ENCODE measurements around the gene GCC2.

DNA sequence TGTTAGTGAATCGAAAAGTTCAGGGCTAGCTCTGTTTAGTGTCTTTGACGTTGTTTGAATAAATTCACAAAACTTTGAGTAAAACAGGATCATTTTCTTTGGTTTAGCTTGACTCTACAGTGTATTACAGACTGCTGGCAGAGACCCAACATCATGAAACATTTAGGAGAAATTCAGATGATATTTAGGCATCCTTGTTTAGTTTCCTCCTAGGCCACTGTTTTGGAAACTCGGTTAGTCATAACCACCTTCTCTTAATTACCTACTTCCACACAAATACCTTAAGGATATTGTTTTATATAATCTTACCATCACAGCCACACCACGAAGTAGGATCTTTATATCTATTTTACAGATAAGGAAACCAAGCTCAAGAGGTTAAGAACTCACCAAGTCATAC, 93.1 kb downstream of the GCC2 start:
- TF ChIP-seq, protein P1, sequence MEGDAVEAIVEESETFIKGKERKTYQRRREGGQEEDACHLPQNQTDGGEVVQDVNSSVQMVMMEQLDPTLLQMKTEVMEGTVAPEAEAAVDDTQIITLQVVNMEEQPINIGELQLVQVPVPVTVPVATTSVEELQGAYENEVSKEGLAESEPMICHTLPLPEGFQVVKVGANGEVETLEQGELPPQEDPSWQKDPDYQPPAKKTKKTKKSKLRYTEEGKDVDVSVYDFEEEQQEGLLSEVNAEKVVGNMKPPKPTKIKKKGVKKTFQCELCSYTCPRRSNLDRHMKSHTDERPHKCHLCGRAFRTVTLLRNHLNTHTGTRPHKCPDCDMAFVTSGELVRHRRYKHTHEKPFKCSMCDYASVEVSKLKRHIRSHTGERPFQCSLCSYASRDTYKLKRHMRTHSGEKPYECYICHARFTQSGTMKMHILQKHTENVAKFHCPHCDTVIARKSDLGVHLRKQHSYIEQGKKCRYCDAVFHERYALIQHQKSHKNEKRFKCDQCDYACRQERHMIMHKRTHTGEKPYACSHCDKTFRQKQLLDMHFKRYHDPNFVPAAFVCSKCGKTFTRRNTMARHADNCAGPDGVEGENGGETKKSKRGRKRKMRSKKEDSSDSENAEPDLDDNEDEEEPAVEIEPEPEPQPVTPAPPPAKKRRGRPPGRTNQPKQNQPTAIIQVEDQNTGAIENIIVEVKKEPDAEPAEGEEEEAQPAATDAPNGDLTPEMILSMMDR (IDR thresholded peaks at IDR 0.05; ENCODE audit: insufficient read depth, low read length, poor library complexity, severe bottlenecking) = no peak
- TF ChIP-seq EZH2phosphoT487 (conservative IDR thresholded peaks at IDR 0.05; ENCODE audit: low read length) = no peak

Measured in SU-DHL-6 (cell line).